IMR-90 (cell line): ENCODE data around the gene FEZF2. TPM values are rescaled to one million over a fixed set of nuclear protein-coding genes. Genes with fewer than 3 reads are reported as not detected.

Experiments used
- ATAC-seq: fragments of 200-7000 bp; cut with Tn5 transposase; 2 replicates; pipeline ENCODE4 v1.9.1; 2020; ENCODE audit warnings: low read depth, mild to moderate bottlenecking, moderate library complexity
- BruUV-seq: library from RNA; stranded (reverse); fragments of 400-500 nt; replicated peaks from 2 replicates; lab custom pipeline; 2021; lab: Mats Ljungman, UMichigan
- CTCF ChIA-PET: fragments of 300-600 bp; formaldehyde crosslinking; extraction: SDS; loops from one replicate; lab custom pipeline; 2021; ENCODE audit warnings: antibody characterized with exemption; lab: Yijun Ruan, JAX
- POLR2A ChIA-PET: fragments of 300-600 bp; sonication (Branson Sonifier 250); formaldehyde crosslinking; loops from one replicate; lab custom pipeline; 2022; ENCODE audit warnings: antibody characterized with exemption; ENCODE audit not compliant: unreplicated experiment; lab: Charles Lee
- DNase-seq: peaks from one replicate; pipeline ENCODE4 v3.0.0; 2013
- H2AFZ ChIP-seq: replicated peaks from 2 replicates; pipeline ENCODE3; 2013; ENCODE audit warnings: low read length, mild to moderate bottlenecking; ENCODE audit not compliant: poor library complexity
- H2AK5ac ChIP-seq: 2 replicates; pipeline ENCODE4 v1.6.1; 2013; ENCODE audit warnings: low read depth, low read length, inconsistent platforms
- H2AK9ac ChIP-seq: replicated peaks from 2 replicates; pipeline ENCODE3; 2013; ENCODE audit warnings: mild to moderate bottlenecking, low read depth, low read length, moderate library complexity; ENCODE audit not compliant: poor library complexity
- H2BK120ac ChIP-seq: 2 replicates; pipeline ENCODE4 v1.6.1; 2013; ENCODE audit warnings: low read depth, low read length, inconsistent platforms
- H2BK15ac ChIP-seq: 3 replicates; pipeline ENCODE4 v1.6.1; 2013; ENCODE audit warnings: low read depth, low read length, inconsistent platforms
- H2BK20ac ChIP-seq: 2 replicates; pipeline ENCODE4 v1.6.1; 2013; ENCODE audit warnings: low read depth, mild to moderate bottlenecking, inconsistent platforms, low read length, moderate library complexity
- H2BK5ac ChIP-seq: 2 replicates; pipeline ENCODE4 v1.6.1; 2013; ENCODE audit warnings: mild to moderate bottlenecking, low read depth, low read length, inconsistent platforms; ENCODE audit not compliant: poor library complexity, severe bottlenecking
- H3K14ac ChIP-seq: replicated peaks from 2 replicates; pipeline ENCODE4 v1.6.1; 2013; ENCODE audit warnings: low read depth, low read length, inconsistent platforms
- H3K18ac ChIP-seq: 2 replicates; pipeline ENCODE4 v1.6.1; 2013; ENCODE audit warnings: low read depth, low read length, control low read depth
- H3K23ac ChIP-seq: 2 replicates; pipeline ENCODE4 v1.6.1; 2013; ENCODE audit warnings: low read depth, low read length, inconsistent platforms
- H3K27ac ChIP-seq: 2 replicates; pipeline ENCODE4 v1.5.1; 2013; ENCODE audit warnings: mild to moderate bottlenecking, control low read depth, low read length; ENCODE audit not compliant: insufficient read depth
- H3K27me3 ChIP-seq: 2 replicates; pipeline ENCODE4 v1.6.1; 2013; ENCODE audit warnings: low read length; ENCODE audit not compliant: control insufficient read depth, insufficient read depth
- H3K36me3 ChIP-seq: 2 replicates; pipeline ENCODE4 v1.6.1; 2013; ENCODE audit warnings: low read length, mixed read lengths; ENCODE audit not compliant: control insufficient read depth, insufficient read depth
- H3K4ac ChIP-seq: 2 replicates; pipeline ENCODE4 v1.6.1; 2013; ENCODE audit warnings: low read depth, low read length, inconsistent platforms
- H3K4me1 ChIP-seq: 2 replicates; pipeline ENCODE4 v1.6.1; 2013; ENCODE audit warnings: low read length, mixed read lengths; ENCODE audit not compliant: control insufficient read depth, insufficient read depth
- H3K4me2 ChIP-seq: 2 replicates; pipeline ENCODE4 v1.6.1; 2013; ENCODE audit warnings: low read depth, mild to moderate bottlenecking, control low read depth, low read length, moderate library complexity
- H3K4me3 ChIP-seq: 2 replicates; pipeline ENCODE4 v1.5.1; 2013; ENCODE audit warnings: low read depth, mild to moderate bottlenecking, control low read depth, low read length, moderate library complexity; ENCODE audit not compliant: insufficient read depth
- H3K56ac ChIP-seq: 2 replicates; pipeline ENCODE4 v1.6.1; 2013; ENCODE audit warnings: low read length, inconsistent platforms; ENCODE audit not compliant: insufficient read depth; ENCODE audit errors: extremely low read depth
- H3K79me1 ChIP-seq, 2 experiments: 2 replicates each; pipeline ENCODE4 v1.6.1; 2013; ENCODE audit warnings: low read length in 2 of 2, inconsistent platforms in 1 of 2, low read depth in 1 of 2
- H3K9ac ChIP-seq: 2 replicates; pipeline ENCODE4 v1.6.1; 2013; ENCODE audit warnings: low read depth, low read length, control low read depth
- H3K9me1 ChIP-seq: 2 replicates; pipeline ENCODE4 v1.6.1; 2013; ENCODE audit warnings: low read length, inconsistent platforms; ENCODE audit not compliant: insufficient read depth
- H3K9me3 ChIP-seq: 2 replicates; pipeline ENCODE4 v1.6.1; 2013; ENCODE audit warnings: low read length; ENCODE audit not compliant: control insufficient read depth, insufficient read depth
- H4K20me1 ChIP-seq: 2 replicates; pipeline ENCODE4 v1.6.1; 2013; ENCODE audit warnings: low read length, inconsistent platforms; ENCODE audit not compliant: insufficient read depth
- H4K5ac ChIP-seq: 2 replicates; pipeline ENCODE4 v1.6.1; 2013; ENCODE audit warnings: mild to moderate bottlenecking, low read depth, low read length, control low read depth
- H4K8ac ChIP-seq, 2 experiments: 2 replicates each; pipeline ENCODE4 v1.6.1; 2013; ENCODE audit warnings: low read depth in 2 of 2, low read length in 2 of 2, control low read depth in 1 of 2, inconsistent platforms in 1 of 2
- H4K91ac ChIP-seq: 2 replicates; pipeline ENCODE4 v1.6.1; 2013; ENCODE audit warnings: low read depth, low read length, inconsistent platforms; ENCODE audit not compliant: insufficient read depth
- BHLHE40 ChIP-seq: fragments of 150-350 bp; IDR thresholded peaks from 2 replicates; pipeline ENCODE4 v1.6.1; 2016; ENCODE audit warnings: mild to moderate bottlenecking, low read depth, low read length
- CHD1 ChIP-seq: IDR thresholded peaks from 2 replicates; pipeline ENCODE4 v1.6.1; 2012; ENCODE audit warnings: low read depth, low read length, improper control_type of control experiment
- FOS ChIP-seq: fragments of 150-350 bp; IDR thresholded peaks from 2 replicates; pipeline ENCODE4 v1.6.1; 2016; ENCODE audit warnings: low read depth, low read length
- MAFK ChIP-seq: IDR thresholded peaks from 2 replicates; pipeline ENCODE4 v1.6.1; 2012; ENCODE audit warnings: low read depth, low read length, improper control_type of control experiment
- MXI1 ChIP-seq: IDR thresholded peaks from 2 replicates; pipeline ENCODE4 v1.6.1; 2012; ENCODE audit warnings: low read depth, mild to moderate bottlenecking, low read length, moderate library complexity, borderline replicate concordance
- RAD21 ChIP-seq: IDR thresholded peaks from 2 replicates; pipeline ENCODE4 v1.6.1; 2012; ENCODE audit warnings: low read length, improper control_type of control experiment
- RCOR1 ChIP-seq: IDR thresholded peaks from 2 replicates; pipeline ENCODE4 v1.6.1; 2012; ENCODE audit warnings: mild to moderate bottlenecking, low read length, improper control_type of control experiment; ENCODE audit not compliant: insufficient replicate concordance
- RFX5 ChIP-seq: IDR thresholded peaks from 2 replicates; pipeline ENCODE4 v1.8.0; 2012; ENCODE audit warnings: low read depth, mild to moderate bottlenecking, low read length, moderate library complexity
- SMC3 ChIP-seq: fragments of 150-350 bp; IDR thresholded peaks from 2 replicates; pipeline ENCODE4 v1.6.1; 2016; ENCODE audit warnings: low read depth, mild to moderate bottlenecking, antibody characterized with exemption, low read length, moderate library complexity
- WGBS, 2 experiments: methylation state at CpG; one replicate each; pipeline versions ENCODE4 v1.1.5 to v1.1.7; 2013; ENCODE audit warnings: missing lambda C conversion rate in 2 of 2; ENCODE audit not compliant: insufficient read length in 1 of 2; ENCODE audit errors: extremely low coverage in 2 of 2; 5-methylcytosine and 5-hydroxymethylcytosine counted together
- dilution Hi-C: fragments of 300-500 bp; cut with HindIII; formaldehyde crosslinking; loops from one replicate; pipeline ENCODE4 v1.14.3; 2018; ENCODE audit warnings: low sequenced_read_pairs; ENCODE audit not compliant: unreplicated experiment
- in situ Hi-C: fragments of 300-500 bp; cut with MboI; formaldehyde crosslinking; loops from 3 replicates; pipeline ENCODE4 v1.14.3; 2019; ENCODE audit warnings: low sequenced_read_pairs, inconsistent platforms, mixed read lengths
- intact Hi-C: fragments of 100-400 bp; cut with micrococcal nuclease; formaldehyde crosslinking; loops from 2 replicates; pipeline ENCODE4 v1.10.0; 2022
- polyA plus RNA-seq, 3 experiments: library from polyadenylated mRNA; depleted of rRNA; stranded (reverse); fragments of >200 nt; gene quantifications; 2 replicates each; pipeline ENCODE4 v1.2.3, GENCODE V29; 2012; ENCODE audit warnings: low replicate concordance in 1 of 3
- total RNA-seq: library from RNA; depleted of rRNA; stranded (reverse); fragments of >200 nt; gene quantifications from 2 replicates; pipeline ENCODE4 v1.2.3, GENCODE V29; 2012
- TF ChIP-seq, protein P1 (sequence below): fragments of 150-350 bp; IDR thresholded peaks from 2 replicates; pipeline ENCODE4 v1.6.1; 2017; ENCODE audit warnings: mild to moderate bottlenecking, antibody characterized with exemption, low read length, low read depth
- TF ChIP-seq, protein P2 (sequence below): conservative IDR thresholded peaks from 2 replicates; pipeline ENCODE4 v1.5.1; 2012; ENCODE audit warnings: mild to moderate bottlenecking, low read depth, low read length, improper control_type of control experiment

Gene FEZF2
- total and polyA plus RNA-seq, 2 of the 4 experiments (the other 2 are of a cell fraction): not detected

DNA sequence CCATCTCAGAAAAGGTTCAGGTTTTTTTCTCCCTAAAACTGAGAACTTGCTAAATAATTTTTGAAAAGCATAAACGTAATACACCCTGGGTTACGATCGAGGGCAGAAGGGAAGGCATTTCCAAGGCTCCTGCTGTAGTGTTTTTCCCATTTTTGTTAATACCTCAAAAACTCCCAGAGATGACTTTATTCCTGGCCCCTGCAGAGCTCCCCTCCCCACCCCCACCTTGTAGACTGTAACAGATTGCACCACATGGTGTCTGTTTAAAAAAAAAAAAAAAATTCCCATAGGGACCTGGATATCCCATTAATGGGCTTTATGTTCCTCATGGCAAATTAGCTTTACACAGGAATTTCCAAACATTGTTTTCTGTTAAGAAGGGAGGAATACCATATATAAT, 38.2 kb downstream of the FEZF2 start:
- H3K4me1 ChIP-seq: no peaks in the 10 kb centered on the region
- H3K9me1 ChIP-seq: no peaks in the 10 kb centered on the region
- TF ChIP-seq RCOR1: no peak
- no peak for TF ChIP-seq RAD21
- TF ChIP-seq, protein P1, sequence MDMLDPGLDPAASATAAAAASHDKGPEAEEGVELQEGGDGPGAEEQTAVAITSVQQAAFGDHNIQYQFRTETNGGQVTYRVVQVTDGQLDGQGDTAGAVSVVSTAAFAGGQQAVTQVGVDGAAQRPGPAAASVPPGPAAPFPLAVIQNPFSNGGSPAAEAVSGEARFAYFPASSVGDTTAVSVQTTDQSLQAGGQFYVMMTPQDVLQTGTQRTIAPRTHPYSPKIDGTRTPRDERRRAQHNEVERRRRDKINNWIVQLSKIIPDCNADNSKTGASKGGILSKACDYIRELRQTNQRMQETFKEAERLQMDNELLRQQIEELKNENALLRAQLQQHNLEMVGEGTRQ: no peak
- no peak for TF ChIP-seq BHLHE40
- no peak for TF ChIP-seq FOS
- TF ChIP-seq SMC3: no peak
- no peak for TF ChIP-seq CHD1
- TF ChIP-seq, protein P2, sequence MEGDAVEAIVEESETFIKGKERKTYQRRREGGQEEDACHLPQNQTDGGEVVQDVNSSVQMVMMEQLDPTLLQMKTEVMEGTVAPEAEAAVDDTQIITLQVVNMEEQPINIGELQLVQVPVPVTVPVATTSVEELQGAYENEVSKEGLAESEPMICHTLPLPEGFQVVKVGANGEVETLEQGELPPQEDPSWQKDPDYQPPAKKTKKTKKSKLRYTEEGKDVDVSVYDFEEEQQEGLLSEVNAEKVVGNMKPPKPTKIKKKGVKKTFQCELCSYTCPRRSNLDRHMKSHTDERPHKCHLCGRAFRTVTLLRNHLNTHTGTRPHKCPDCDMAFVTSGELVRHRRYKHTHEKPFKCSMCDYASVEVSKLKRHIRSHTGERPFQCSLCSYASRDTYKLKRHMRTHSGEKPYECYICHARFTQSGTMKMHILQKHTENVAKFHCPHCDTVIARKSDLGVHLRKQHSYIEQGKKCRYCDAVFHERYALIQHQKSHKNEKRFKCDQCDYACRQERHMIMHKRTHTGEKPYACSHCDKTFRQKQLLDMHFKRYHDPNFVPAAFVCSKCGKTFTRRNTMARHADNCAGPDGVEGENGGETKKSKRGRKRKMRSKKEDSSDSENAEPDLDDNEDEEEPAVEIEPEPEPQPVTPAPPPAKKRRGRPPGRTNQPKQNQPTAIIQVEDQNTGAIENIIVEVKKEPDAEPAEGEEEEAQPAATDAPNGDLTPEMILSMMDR: no peak
- TF ChIP-seq MXI1: no peak
- no peak for TF ChIP-seq RFX5
- no peak for TF ChIP-seq MAFK
- no peak overlapping the region for H3K4me3 ChIP-seq
- no peak overlapping the region for H4K91ac ChIP-seq
- H4K20me1 ChIP-seq: no peaks in the 10 kb centered on the region
- CTCF ChIA-PET: interaction anchor here (1.0 to 1.6 kb wide), 2 partner anchors 34 to 224 kb away, joined by 3 to 4 read pairs; no protein-coding TSS in a partner anchor
- H4K5ac ChIP-seq: no peak overlapping the region
- no peak overlapping the region for H3K14ac ChIP-seq
- no CpG with 5 or more reads among the region's 3 CpGs for WGBS, 2 experiments
- no peak overlapping the region for H3K18ac ChIP-seq
- ATAC-seq (no peak), DNase-seq (no peak)
- in situ Hi-C loops: no loop called here
- no peak overlapping the region for H2BK5ac ChIP-seq
- no peak overlapping the region for H3K4ac ChIP-seq
- no peak overlapping the region for H2AK9ac ChIP-seq
- H3K4me2 ChIP-seq: no peak overlapping the region
- POLR2A ChIA-PET: no interaction called here
- H3K27ac ChIP-seq: no peak overlapping the region
- H2AFZ ChIP-seq: no peak overlapping the region
- H3K36me3 ChIP-seq: no peaks in the 10 kb centered on the region
- no peak overlapping the region for H2BK20ac ChIP-seq
- H3K79me1 ChIP-seq: no peaks in the 10 kb centered on the region
- no TSS peak for BruUV-seq
- no peaks in the 10 kb centered on the region for H3K27me3 ChIP-seq
- no peak overlapping the region for H3K56ac ChIP-seq
- no peak overlapping the region for H4K8ac ChIP-seq
- H2AK5ac ChIP-seq: no peak overlapping the region
- dilution Hi-C loops: no loop called here
- intact Hi-C loops: loop anchor here (10.0 kb wide), 1 partner anchor 900 kb away; no protein-coding TSS in a partner anchor
- no peak overlapping the region for H2BK120ac ChIP-seq
- no peak overlapping the region for H3K9ac ChIP-seq
- H2BK15ac ChIP-seq: no peak overlapping the region
- no peak overlapping the region for H3K23ac ChIP-seq
- no peaks in the 10 kb centered on the region for H3K9me3 ChIP-seq
